Thyroid gland (tissue), 4 donors: Measurements from ENCODE around the gene CYTH1.

Source experiments
- POLR2A ChIP-seq, 2 donors: fragments of 450-650 bp; IDR thresholded peaks; one replicate each; pipeline ENCODE4 v1.6.1; 2017; ENCODE audit warnings: antibody characterized with exemption in 2 of 2, mild to moderate bottlenecking in 2 of 2, moderate library complexity in 1 of 2
- TF ChIP-seq, protein P1 (sequence below), 6 experiments: fragments of 200-600 bp in 3 of 6; fragments of 450-650 bp in 3 of 6; sonication (generic) in 3 of 6; IDR thresholded peaks; one replicate each; pipeline ENCODE4 v1.5.1; 2016 to 2019; ENCODE audit warnings: antibody characterized with exemption in 6 of 6, mild to moderate bottlenecking in 2 of 6, inconsistent platforms in 1 of 6, moderate library complexity in 1 of 6

DNA sequence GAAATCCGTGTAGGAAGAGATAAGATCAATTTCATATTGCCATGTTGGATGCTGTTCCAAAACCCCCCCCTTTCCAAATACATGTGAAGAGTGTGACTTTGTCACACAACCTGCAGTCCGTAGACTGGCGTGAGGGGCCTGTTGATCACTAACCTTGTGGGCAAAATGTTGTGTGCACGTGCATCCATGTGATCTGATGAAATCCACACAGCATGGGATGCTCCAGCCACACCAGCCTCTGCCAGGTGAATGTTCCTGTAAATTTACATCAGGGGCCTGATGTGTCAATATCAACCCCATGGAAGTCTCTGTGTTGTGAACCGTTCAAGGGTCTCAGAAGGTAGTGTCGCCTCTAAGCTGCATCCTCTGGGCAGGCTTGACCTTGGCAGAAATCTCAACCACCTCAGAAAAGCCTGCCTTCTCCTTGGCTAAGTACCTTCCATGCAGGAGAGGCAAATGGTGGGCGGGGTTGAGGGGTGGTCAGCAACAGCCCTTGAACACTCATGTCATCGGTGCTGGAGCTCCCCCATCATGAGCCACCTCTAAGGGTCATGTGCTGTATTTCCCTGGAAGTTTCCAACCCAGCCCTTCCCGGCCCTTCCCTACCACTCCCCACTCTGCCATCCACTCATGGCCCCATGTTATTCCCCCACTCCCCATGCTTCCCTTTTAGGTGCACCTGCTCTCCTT lies 126.7 kb downstream of the CYTH1 start:
- TF ChIP-seq, protein P1, sequence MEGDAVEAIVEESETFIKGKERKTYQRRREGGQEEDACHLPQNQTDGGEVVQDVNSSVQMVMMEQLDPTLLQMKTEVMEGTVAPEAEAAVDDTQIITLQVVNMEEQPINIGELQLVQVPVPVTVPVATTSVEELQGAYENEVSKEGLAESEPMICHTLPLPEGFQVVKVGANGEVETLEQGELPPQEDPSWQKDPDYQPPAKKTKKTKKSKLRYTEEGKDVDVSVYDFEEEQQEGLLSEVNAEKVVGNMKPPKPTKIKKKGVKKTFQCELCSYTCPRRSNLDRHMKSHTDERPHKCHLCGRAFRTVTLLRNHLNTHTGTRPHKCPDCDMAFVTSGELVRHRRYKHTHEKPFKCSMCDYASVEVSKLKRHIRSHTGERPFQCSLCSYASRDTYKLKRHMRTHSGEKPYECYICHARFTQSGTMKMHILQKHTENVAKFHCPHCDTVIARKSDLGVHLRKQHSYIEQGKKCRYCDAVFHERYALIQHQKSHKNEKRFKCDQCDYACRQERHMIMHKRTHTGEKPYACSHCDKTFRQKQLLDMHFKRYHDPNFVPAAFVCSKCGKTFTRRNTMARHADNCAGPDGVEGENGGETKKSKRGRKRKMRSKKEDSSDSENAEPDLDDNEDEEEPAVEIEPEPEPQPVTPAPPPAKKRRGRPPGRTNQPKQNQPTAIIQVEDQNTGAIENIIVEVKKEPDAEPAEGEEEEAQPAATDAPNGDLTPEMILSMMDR (IDR thresholded peaks at IDR 0.05): no peak
- TF ChIP-seq POLR2A (IDR thresholded peaks at IDR 0.05): no peak
